ENCODE results near the gene THEMIS.

Gene THEMIS

GRCh38 chr6:127869183-127869582 is 31.7 kb downstream of the THEMIS start:
- no peak overlapping the region for H3K4me3 ChIP-seq (ENCODE audit: control insufficient read depth, low read depth, low read length)
- no peak for DNase-seq (ENCODE audit: low read depth)

GRCh38 chr6:127868338-127868737 is 32.5 kb downstream of the THEMIS start:
- TF ChIP-seq CTCF (IDR thresholded peaks at IDR 0.05; ENCODE audit: control insufficient read depth, insufficient read depth, low read depth, low read length, missing control alignments): no peak
- DNase-seq (ENCODE audit: low read depth): no peak

More at GRCh38 chr6:127869183-127869582, 31.7 kb downstream of the THEMIS start:
- no peak for TF ChIP-seq CTCF (IDR thresholded peaks at IDR 0.05; ENCODE audit: control insufficient read depth, insufficient read depth, low read depth, low read length, missing control alignments)

GRCh38 chr6:127866766-127867165 is 34.1 kb downstream of the THEMIS start:
- no peak overlapping the region for H3K4me3 ChIP-seq (ENCODE audit: control insufficient read depth, low read depth, low read length)
- no peak for TF ChIP-seq CTCF (IDR thresholded peaks at IDR 0.05; ENCODE audit: control insufficient read depth, insufficient read depth, low read depth, low read length, missing control alignments)
- DNase-seq (ENCODE audit: low read depth): no peak

More at GRCh38 chr6:127868338-127868737, 32.5 kb downstream of the THEMIS start:
- no peak overlapping the region for H3K4me3 ChIP-seq (ENCODE audit: control insufficient read depth, low read depth, low read length)

- DNase-seq (ENCODE audit: low read depth): no peak
- TF ChIP-seq CTCF (IDR thresholded peaks at IDR 0.05; ENCODE audit: control insufficient read depth, insufficient read depth, low read depth, low read length, missing control alignments): no peak
- no peak overlapping the region for H3K4me3 ChIP-seq (ENCODE audit: control insufficient read depth, low read depth, low read length)
Observed at GRCh38 chr6:127865108-127865507, 35.8 kb downstream of the THEMIS start.

GRCh38 chr6:127864701-127865100 is 36.2 kb downstream of the THEMIS start:
- no peak overlapping the region for H3K4me3 ChIP-seq (ENCODE audit: control insufficient read depth, low read depth, low read length)
- no peak for DNase-seq (ENCODE audit: low read depth)
- no peak for TF ChIP-seq CTCF (IDR thresholded peaks at IDR 0.05; ENCODE audit: control insufficient read depth, insufficient read depth, low read depth, low read length, missing control alignments)

- no peak for TF ChIP-seq CTCF (IDR thresholded peaks at IDR 0.05; ENCODE audit: control insufficient read depth, insufficient read depth, low read depth, low read length, missing control alignments)
- H3K4me3 ChIP-seq (ENCODE audit: control insufficient read depth, low read depth, low read length): no peak overlapping the region
- no peak for DNase-seq (ENCODE audit: low read depth)
Observed at GRCh38 chr6:127860723-127861122, 40.1 kb downstream of the THEMIS start.

GRCh38 chr6:127859956-127860355 is 40.9 kb downstream of the THEMIS start:
- no peak for TF ChIP-seq CTCF (IDR thresholded peaks at IDR 0.05; ENCODE audit: control insufficient read depth, insufficient read depth, low read depth, low read length, missing control alignments)
- no peak overlapping the region for H3K4me3 ChIP-seq (ENCODE audit: control insufficient read depth, low read depth, low read length)
- DNase-seq (ENCODE audit: low read depth): no peak

Data from AG09309 (cell line).